GM18517 (cell line): ENCODE data around the gene DENND1B.
"Not testable (repeated sequence)": the region's sequence is repeated elsewhere in the genome, so short reads cannot be mapped to it uniquely, and the experiment has no call there.

Experiments used
- ATAC-seq: cut with Tn5 transposase; IDR thresholded peaks from one replicate; pipeline ENCODE4 v1.9.1; 2021; ENCODE audit warnings: mild to moderate bottlenecking, moderate library complexity; ENCODE audit not compliant: unreplicated experiment

The DENND1B gene

GRCh38 chr1:197637406-197637805 lies 137.9 kb downstream of the DENND1B start:
- no peak for ATAC-seq

GRCh38 chr1:197633447-197634078 lies 141.7 kb downstream of the DENND1B start:
- no peak for ATAC-seq

- no peak for ATAC-seq
Measured at GRCh38 chr1:197632651-197633050, 142.6 kb downstream of the DENND1B start.

- no peak for ATAC-seq
Measured at GRCh38 chr1:197632005-197632404, 143.3 kb downstream of the DENND1B start.

- no peak for ATAC-seq
Measured at GRCh38 chr1:197622371-197622770, 152.9 kb downstream of the DENND1B start.

- no peak for ATAC-seq
Measured at GRCh38 chr1:197621761-197622160, 153.5 kb downstream of the DENND1B start.

GRCh38 chr1:197620714-197621163 lies 154.5 kb downstream of the DENND1B start:
- ATAC-seq = no peak

GRCh38 chr1:197619008-197619640 lies 156.2 kb downstream of the DENND1B start:
- ATAC-seq = no peak

GRCh38 chr1:197618061-197618460 lies 157.2 kb downstream of the DENND1B start:
- no peak for ATAC-seq

- ATAC-seq = no peak
Measured at GRCh38 chr1:197615693-197616011, 159.6 kb downstream of the DENND1B start.

- ATAC-seq = peak; percentile 70
Measured at GRCh38 chr1:197614916-197615692, 160.2 kb downstream of the DENND1B start.

GRCh38 chr1:197606168-197606845 lies 169.0 kb downstream of the DENND1B start:
- ATAC-seq = no peak

- ATAC-seq = no peak
Measured at GRCh38 chr1:197604302-197604701, 171.0 kb downstream of the DENND1B start.

- no peak for ATAC-seq
Measured at GRCh38 chr1:197600751-197601150, 174.5 kb downstream of the DENND1B start.

GRCh38 chr1:197599789-197600188 lies 175.5 kb downstream of the DENND1B start:
- ATAC-seq = no peak

GRCh38 chr1:197598935-197599334 lies 176.3 kb downstream of the DENND1B start:
- ATAC-seq = no peak

- ATAC-seq = no peak
Measured at GRCh38 chr1:197595304-197595904, 179.9 kb downstream of the DENND1B start.

GRCh38 chr1:197590687-197591086 lies 184.6 kb downstream of the DENND1B start:
- ATAC-seq = no peak

GRCh38 chr1:197585809-197586208 lies 189.5 kb downstream of the DENND1B start:
- ATAC-seq = no peak

GRCh38 chr1:197577580-197577979 lies 197.7 kb downstream of the DENND1B start:
- ATAC-seq = no peak

GRCh38 chr1:197575531-197575930 lies 199.7 kb downstream of the DENND1B start:
- ATAC-seq = not testable (repeated sequence)
